Fibroblast of lung (primary cell): ENCODE data around the gene SFTPA1. TPM values are rescaled to one million over a fixed set of nuclear protein-coding genes. Genes with fewer than 3 reads are reported as not detected.

Experiments
- DNase-seq, 2 donors: peaks; one replicate each; pipeline versions ENCODE4 v3.0.0 to v3.0.0-alpha.2; 2010; ENCODE audit warnings: low read depth in 2 of 2
- H2AFZ ChIP-seq: 2 replicates; pipeline ENCODE4 v1.5.1; 2012; ENCODE audit warnings: low read length, control low read depth, inconsistent platforms
- H3K27ac ChIP-seq: 2 replicates; pipeline ENCODE4 v1.5.1; 2011; ENCODE audit warnings: low read length, control low read depth; ENCODE audit not compliant: insufficient read depth
- H3K27me3 ChIP-seq: 2 replicates; pipeline ENCODE4 v1.5.1; 2011; ENCODE audit warnings: mild to moderate bottlenecking, low read length; ENCODE audit not compliant: control insufficient read depth, insufficient read depth
- H3K36me3 ChIP-seq: 2 replicates; pipeline ENCODE4 v1.5.1; 2011; ENCODE audit warnings: low read length; ENCODE audit not compliant: control insufficient read depth, insufficient read depth
- H3K4me1 ChIP-seq: 2 replicates; pipeline ENCODE4 v1.5.1; 2011; ENCODE audit warnings: low read length; ENCODE audit not compliant: control insufficient read depth, insufficient read depth; ENCODE audit errors: extremely low read depth
- H3K4me2 ChIP-seq: 2 replicates; pipeline ENCODE4 v1.5.1; 2011; ENCODE audit warnings: low read length, control low read depth; ENCODE audit not compliant: insufficient read depth; ENCODE audit errors: extremely low read depth
- H3K4me3 ChIP-seq, 4 experiments: fragments of 200-600 bp in 1 of 4; sonication (generic) in 1 of 4; replicated peaks in 1 of 4; 2 replicates each; pipeline ENCODE4 v1.5.1; 2011 to 2016; ENCODE audit warnings: low read length in 4 of 4, low read depth in 3 of 4, mild to moderate bottlenecking in 3 of 4, control low read depth in 2 of 4, inconsistent platforms in 1 of 4, mixed read lengths in 1 of 4; ENCODE audit not compliant: insufficient read depth in 1 of 4; ENCODE audit errors: control extremely low read depth in 1 of 4
- H3K79me2 ChIP-seq: 2 replicates; pipeline ENCODE4 v1.5.1; 2012; ENCODE audit warnings: mild to moderate bottlenecking, low read length, inconsistent platforms; ENCODE audit not compliant: control insufficient read depth, insufficient read depth
- H3K9ac ChIP-seq: 2 replicates; pipeline ENCODE4 v1.5.1; 2011; ENCODE audit warnings: mild to moderate bottlenecking, low read length, control low read depth; ENCODE audit not compliant: insufficient read depth
- H3K9me3 ChIP-seq: 2 replicates; pipeline ENCODE4 v1.5.1; 2012; ENCODE audit warnings: low read depth, low read length; ENCODE audit not compliant: control insufficient read depth, insufficient read depth
- H4K20me1 ChIP-seq: 2 replicates; pipeline ENCODE4 v1.5.1; 2011; ENCODE audit warnings: low read length; ENCODE audit not compliant: control insufficient read depth, insufficient read depth; ENCODE audit errors: extremely low read depth
- EZH2 ChIP-seq: IDR thresholded peaks from 2 replicates; pipeline ENCODE4 v1.5.1; 2012; ENCODE audit warnings: low read length, control low read depth, mild to moderate bottlenecking; ENCODE audit errors: missing control alignments
- polyA minus RNA-seq: library from RNA; depleted of rRNA, polyadenylated mRNA; stranded (reverse); fragments of >200 nt; gene quantifications from 2 replicates; pipeline ENCODE4 v1.2.3, GENCODE V29; 2011; ENCODE audit warnings: low replicate concordance
- polyA plus RNA-seq, 2 donors: library from polyadenylated mRNA; depleted of rRNA in 1 of 2; stranded (reverse) in 1 of 2; unstranded in 1 of 2; fragments of >200 nt; gene quantifications; 2 replicates each; pipeline ENCODE4 v1.2.1, GENCODE V29; 2011 to 2012; ENCODE audit warnings: missing spikeins in 1 of 2
- total RNA-seq: library from RNA; depleted of rRNA; stranded (reverse); fragments of >200 nt; gene quantifications from 2 replicates; pipeline ENCODE4 v1.2.1, GENCODE V29; 2014
- TF ChIP-seq, protein P1 (sequence below), 2 donors: IDR thresholded peaks in 1 of 2; conservative IDR thresholded peaks in 1 of 2; 1 replicate in 1 of 2; 2 replicates in 1 of 2; pipeline ENCODE4 v1.5.1; 2011 to 2012; ENCODE audit warnings: low read length in 2 of 2, control low read depth in 1 of 2, inconsistent platforms in 1 of 2, low read depth in 1 of 2, mild to moderate bottlenecking in 1 of 2

SFTPA1 gene
- total RNA-seq: not detected in 2 replicates
- polyA plus RNA-seq: not detected in 2 replicates
- not detected in 2 replicates for polyA plus RNA-seq (2012)
- polyA minus RNA-seq: not detected in 2 replicates

DNA sequence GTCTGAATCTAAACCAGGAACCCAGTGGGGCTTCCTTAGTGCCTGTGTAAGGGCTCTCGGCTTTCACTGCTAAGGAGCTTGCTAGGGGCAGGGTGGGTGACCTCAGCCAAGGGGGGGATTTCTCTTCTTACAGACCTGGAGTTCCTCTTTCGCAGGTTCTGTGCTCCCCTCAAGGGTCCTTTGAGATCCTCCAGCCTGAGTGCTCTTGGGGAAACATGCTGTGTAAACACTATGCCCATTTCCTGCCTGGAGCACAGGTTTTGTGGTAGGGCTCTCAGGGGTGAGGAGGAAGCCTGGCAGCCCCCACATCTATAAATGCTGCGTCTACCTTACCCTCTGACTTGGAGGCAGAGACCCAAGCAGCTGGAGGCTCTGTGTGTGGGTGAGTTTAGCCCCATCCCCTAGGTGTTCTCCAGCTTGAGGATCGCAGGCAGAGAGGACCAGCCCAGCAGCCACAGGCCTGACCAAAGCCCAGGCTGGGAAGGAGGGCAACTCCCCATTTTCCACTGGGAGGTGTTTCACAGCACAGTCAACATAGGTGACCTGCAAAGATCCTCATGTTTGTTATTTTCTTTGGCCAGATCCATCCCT is at the start of gene SFTPA1:
Gene SFTPA1 (plus strand): TSS at position 339 of the 591 bp plus-strand sequence. CDS start 887 bp downstream, outside the sequence.
- Histone ChIP-seq H3K79me2 (no peaks in the 10 kb centered on the region), H3K4me3 (no peak within 1 kb of the TSS), H3K27ac (no peak within 1 kb of the TSS), H3K27me3 (peaks cover 1% of the 10 kb centered on the region), H3K36me3 (no peaks in the 10 kb centered on the region), H3K4me1 (no peaks in the 10 kb centered on the region), H2AFZ (no peak within 1 kb of the TSS), H3K9me3 (no peaks in the 10 kb centered on the region), H3K4me2 (no peak within 1 kb of the TSS), H3K9ac (no peak within 1 kb of the TSS), H4K20me1 (no peaks in the 10 kb centered on the region)
- TF ChIP-seq, protein P1, sequence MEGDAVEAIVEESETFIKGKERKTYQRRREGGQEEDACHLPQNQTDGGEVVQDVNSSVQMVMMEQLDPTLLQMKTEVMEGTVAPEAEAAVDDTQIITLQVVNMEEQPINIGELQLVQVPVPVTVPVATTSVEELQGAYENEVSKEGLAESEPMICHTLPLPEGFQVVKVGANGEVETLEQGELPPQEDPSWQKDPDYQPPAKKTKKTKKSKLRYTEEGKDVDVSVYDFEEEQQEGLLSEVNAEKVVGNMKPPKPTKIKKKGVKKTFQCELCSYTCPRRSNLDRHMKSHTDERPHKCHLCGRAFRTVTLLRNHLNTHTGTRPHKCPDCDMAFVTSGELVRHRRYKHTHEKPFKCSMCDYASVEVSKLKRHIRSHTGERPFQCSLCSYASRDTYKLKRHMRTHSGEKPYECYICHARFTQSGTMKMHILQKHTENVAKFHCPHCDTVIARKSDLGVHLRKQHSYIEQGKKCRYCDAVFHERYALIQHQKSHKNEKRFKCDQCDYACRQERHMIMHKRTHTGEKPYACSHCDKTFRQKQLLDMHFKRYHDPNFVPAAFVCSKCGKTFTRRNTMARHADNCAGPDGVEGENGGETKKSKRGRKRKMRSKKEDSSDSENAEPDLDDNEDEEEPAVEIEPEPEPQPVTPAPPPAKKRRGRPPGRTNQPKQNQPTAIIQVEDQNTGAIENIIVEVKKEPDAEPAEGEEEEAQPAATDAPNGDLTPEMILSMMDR (conservative IDR thresholded peaks at IDR 0.05 in 1 of 2, IDR thresholded peaks at IDR 0.05 in 1 of 2; ENCODE audit: low read depth in 1 of 2, low read length in 2 of 2): no peak
- no peak for TF ChIP-seq EZH2
- DNase-seq: no peak

DNA sequence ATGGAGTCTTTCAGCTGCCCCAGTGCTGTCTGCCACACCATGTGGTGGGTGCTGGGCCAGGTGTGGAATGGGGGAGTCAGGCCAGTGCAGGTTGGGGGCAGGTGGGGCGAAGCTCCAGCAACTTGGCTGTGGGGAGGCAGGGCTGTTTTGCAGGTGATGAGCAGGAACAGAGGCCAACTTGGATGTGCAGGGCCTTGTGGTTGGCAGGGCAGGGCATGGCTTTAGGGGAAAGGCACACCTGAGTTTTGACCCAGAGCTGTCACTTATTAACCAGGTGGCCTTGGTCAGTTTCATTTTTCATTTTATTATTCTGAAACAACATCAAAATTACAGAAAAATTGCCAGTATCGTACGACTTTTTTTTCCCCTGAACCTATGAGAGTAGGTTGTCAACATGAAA is 49.5 kb upstream of the SFTPA1 start:
- no peak for DNase-seq
- Histone ChIP-seq H3K36me3 (no peaks in the 10 kb centered on the region), H3K4me1 (no peaks in the 10 kb centered on the region), H3K9me3 (no peaks in the 10 kb centered on the region), H3K27me3 (peaks cover 2% of the 10 kb centered on the region), H3K79me2 (no peaks in the 10 kb centered on the region), H3K4me2 (no peak overlapping the region), H4K20me1 (no peaks in the 10 kb centered on the region), H2AFZ (no peak overlapping the region), H3K27ac (no peak overlapping the region), H3K9ac (no peak overlapping the region), H3K4me3 (no peak overlapping the region)
- TF ChIP-seq, protein P1 (conservative IDR thresholded peaks at IDR 0.05 in 1 of 2, IDR thresholded peaks at IDR 0.05 in 1 of 2; ENCODE audit: low read depth in 1 of 2, low read length in 2 of 2): no peak
- no peak for TF ChIP-seq EZH2

DNA sequence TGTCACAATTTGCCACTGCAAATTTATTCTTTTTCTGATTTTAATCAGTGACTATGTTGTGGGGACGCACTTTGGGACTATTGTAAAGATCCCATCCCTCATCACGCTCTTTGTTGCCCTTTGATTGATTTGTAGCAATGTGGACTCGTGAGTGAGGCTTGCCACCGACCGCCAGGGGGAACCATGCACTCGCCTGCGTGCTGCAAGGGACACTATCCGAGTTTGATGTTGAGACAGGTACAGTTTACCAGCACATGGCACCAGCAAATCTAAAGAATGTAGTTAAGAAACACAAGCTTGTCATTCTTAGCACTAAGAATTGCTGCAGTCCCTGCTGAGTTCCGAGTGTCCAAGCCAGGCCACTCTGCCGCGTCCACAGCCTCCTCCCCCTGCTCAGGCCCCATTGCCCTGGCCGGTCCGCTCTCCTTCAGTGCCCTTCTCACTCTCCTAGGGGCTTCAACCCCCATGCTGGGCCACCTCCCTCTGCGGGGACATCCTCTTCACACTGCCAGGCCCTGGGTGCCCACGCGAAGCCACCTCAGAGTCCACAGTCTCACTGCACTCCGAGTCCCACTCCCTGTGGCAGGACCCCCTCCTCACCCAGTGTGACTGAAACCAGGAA is 48.5 kb upstream of the SFTPA1 start:
- H3K9me3 ChIP-seq: no peaks in the 10 kb centered on the region
- peaks cover 2% of the 10 kb centered on the region for H3K27me3 ChIP-seq
- peak; percentile 44 for TF ChIP-seq EZH2
- TF ChIP-seq, protein P1 (conservative IDR thresholded peaks at IDR 0.05 in 1 of 2, IDR thresholded peaks at IDR 0.05 in 1 of 2; ENCODE audit: low read depth in 1 of 2, low read length in 2 of 2): peak; percentile 91 to 97
- no peak overlapping the region for H3K9ac ChIP-seq
- H3K79me2 ChIP-seq: no peaks in the 10 kb centered on the region
- no peaks in the 10 kb centered on the region for H3K4me1 ChIP-seq
- no peak overlapping the region for H3K4me2 ChIP-seq
- no peak overlapping the region for H2AFZ ChIP-seq
- DNase-seq: peak; percentile 44 to 56
- peak overlapping the region in 1 of 4 experiments; percentile 2 for H3K4me3 ChIP-seq
- H4K20me1 ChIP-seq: no peaks in the 10 kb centered on the region
- H3K27ac ChIP-seq: no peak overlapping the region
- H3K36me3 ChIP-seq: no peaks in the 10 kb centered on the region
